Measurements from ENCODE around the gene GCH1. TPM values are rescaled to one million over a fixed set of nuclear protein-coding genes. Genes with fewer than 3 reads are reported as not detected.

GCH1 gene
- total RNA-seq, 1 donor from 2014 or later, result 35.4 TPM

DNA sequence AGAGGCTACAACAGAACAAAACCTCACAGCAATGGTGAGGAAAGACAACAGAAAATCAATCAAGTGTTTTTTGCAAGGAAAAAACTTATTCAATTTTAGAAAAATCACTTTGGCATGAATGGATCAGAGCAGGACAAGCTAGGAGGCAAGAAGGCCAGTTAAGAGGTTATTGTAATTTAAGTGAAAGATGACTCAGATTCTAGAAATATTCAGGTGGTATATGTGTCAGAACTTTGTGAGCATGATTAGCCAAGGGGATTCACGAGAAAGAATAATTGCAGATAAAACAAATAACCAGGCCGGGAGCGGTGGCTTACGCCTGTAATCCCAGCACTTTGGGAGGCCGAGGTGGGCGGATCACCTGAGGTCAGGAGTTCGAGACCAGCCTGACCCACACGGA, 12.7 kb downstream of the GCH1 start:
- peak overlapping the region; percentile 52 for H3K27ac Mint-ChIP-seq
- H3K9me3 Mint-ChIP-seq (ENCODE audit: low read depth), result no peaks in the 10 kb centered on the region
- TF ChIP-seq, protein P1, sequence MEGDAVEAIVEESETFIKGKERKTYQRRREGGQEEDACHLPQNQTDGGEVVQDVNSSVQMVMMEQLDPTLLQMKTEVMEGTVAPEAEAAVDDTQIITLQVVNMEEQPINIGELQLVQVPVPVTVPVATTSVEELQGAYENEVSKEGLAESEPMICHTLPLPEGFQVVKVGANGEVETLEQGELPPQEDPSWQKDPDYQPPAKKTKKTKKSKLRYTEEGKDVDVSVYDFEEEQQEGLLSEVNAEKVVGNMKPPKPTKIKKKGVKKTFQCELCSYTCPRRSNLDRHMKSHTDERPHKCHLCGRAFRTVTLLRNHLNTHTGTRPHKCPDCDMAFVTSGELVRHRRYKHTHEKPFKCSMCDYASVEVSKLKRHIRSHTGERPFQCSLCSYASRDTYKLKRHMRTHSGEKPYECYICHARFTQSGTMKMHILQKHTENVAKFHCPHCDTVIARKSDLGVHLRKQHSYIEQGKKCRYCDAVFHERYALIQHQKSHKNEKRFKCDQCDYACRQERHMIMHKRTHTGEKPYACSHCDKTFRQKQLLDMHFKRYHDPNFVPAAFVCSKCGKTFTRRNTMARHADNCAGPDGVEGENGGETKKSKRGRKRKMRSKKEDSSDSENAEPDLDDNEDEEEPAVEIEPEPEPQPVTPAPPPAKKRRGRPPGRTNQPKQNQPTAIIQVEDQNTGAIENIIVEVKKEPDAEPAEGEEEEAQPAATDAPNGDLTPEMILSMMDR (IDR thresholded peaks at IDR 0.05; ENCODE audit: unreplicated experiment), result no peak
- no peak for DNase-seq (ENCODE audit: low spot score, unreplicated experiment)
- peaks cover 6% of the 10 kb centered on the region for H3K36me3 Mint-ChIP-seq (ENCODE audit: insufficient read depth)
- no peaks in the 10 kb centered on the region for H3K27me3 Mint-ChIP-seq
- H3K4me3 Mint-ChIP-seq (ENCODE audit: low read depth), result no peak overlapping the region
- peaks cover 24% of the 10 kb centered on the region for H3K4me1 Mint-ChIP-seq (ENCODE audit: low read depth)

DNA sequence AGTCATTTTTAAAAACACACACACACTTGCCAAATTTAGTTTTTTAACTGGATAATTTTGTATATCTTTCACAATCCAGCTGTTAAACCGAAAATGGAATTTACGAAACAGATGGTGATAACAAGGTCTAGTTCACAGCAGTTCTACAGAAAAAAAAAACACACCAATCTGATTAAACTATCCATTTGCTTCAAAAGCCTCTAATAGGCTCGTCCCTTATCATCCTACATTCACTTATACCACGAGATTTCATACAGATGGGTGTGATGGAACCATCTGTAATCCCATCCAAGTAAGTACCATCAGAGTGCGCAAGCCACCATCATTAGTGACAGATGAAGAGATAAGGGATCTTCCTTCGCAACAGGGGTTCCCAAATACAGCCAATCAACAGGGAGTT, 20.1 kb downstream of the GCH1 start:
- Mint-ChIP-seq H3K27ac (no peak overlapping the region), H3K4me3 (ENCODE audit: low read depth) (no peak overlapping the region), H3K36me3 (ENCODE audit: insufficient read depth) (peaks cover 5% of the 10 kb centered on the region), H3K27me3 (no peaks in the 10 kb centered on the region), H3K9me3 (ENCODE audit: low read depth) (no peaks in the 10 kb centered on the region), H3K4me1 (ENCODE audit: low read depth) (peaks cover 3% of the 10 kb centered on the region)
- DNase-seq (ENCODE audit: low spot score, unreplicated experiment), result no peak
- TF ChIP-seq, protein P1 (IDR thresholded peaks at IDR 0.05; ENCODE audit: unreplicated experiment), result no peak

DNA sequence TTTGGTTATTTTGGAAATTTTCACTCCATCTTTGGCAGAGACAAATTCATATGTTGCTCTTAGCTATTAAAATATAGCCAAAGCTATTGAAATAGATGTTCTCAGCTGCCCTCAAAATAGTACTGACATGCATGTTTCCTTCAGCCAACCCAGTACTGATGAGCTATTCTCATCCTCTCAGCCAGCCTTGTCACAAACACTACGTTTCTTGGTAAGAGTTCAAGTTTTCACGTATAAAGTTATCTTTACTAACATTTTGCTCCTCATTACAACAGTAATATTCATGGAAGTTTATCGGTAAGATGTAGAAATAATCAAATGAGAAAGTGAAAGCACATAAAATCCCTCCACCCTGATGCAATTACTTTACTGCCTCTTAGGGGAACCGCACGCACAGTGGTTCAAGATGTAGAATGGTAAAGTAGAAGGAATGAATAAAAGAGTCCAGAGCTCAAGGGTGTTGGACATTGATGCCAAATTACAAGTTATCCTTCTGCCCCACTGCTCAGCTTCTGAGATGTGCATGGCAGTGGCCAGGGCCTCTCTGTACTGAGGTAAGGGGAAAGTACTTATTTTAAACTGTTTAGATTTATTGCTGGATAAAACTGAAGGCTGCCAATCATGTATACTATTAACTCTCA, 20.7 kb downstream of the GCH1 start:
- Mint-ChIP-seq H3K4me1 (ENCODE audit: low read depth) (peaks cover 4% of the 10 kb centered on the region), H3K27me3 (no peaks in the 10 kb centered on the region), H3K4me3 (ENCODE audit: low read depth) (no peak overlapping the region), H3K36me3 (ENCODE audit: insufficient read depth) (peaks cover 5% of the 10 kb centered on the region), H3K27ac (no peak overlapping the region), H3K9me3 (ENCODE audit: low read depth) (no peaks in the 10 kb centered on the region)
- TF ChIP-seq, protein P1 (IDR thresholded peaks at IDR 0.05; ENCODE audit: unreplicated experiment), result no peak
- no peak for DNase-seq (ENCODE audit: low spot score, unreplicated experiment)

DNA sequence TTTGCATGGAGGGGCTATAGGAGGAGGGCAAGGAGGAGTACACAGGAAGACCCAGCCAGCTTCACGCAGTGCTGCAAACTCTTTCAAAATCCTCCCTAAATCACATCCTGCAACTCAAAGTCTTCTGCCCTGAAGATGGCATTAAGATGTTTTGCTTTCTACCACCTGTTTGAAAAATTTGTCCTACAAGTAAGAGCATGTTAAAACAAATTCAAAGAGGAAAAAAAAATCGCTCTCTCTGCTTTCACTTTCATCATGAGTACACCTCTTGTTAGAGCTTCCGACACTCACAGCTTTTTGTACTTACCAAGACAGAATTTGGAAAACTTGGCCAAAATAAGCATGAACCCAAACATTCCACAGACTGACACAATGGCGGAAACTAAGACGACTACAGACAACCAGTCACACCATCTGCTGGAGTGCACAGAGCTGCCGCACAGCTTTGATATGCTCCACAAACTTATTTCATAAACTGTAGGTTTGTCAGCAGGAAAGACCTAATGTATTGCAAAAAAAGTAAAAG, 21.3 kb downstream of the GCH1 start:
- H3K9me3 Mint-ChIP-seq (ENCODE audit: low read depth), result no peaks in the 10 kb centered on the region
- H3K27me3 Mint-ChIP-seq, result no peaks in the 10 kb centered on the region
- TF ChIP-seq, protein P1 (IDR thresholded peaks at IDR 0.05; ENCODE audit: unreplicated experiment), result no peak
- no peak overlapping the region for H3K4me3 Mint-ChIP-seq (ENCODE audit: low read depth)
- peaks cover 6% of the 10 kb centered on the region for H3K36me3 Mint-ChIP-seq (ENCODE audit: insufficient read depth)
- peaks cover 5% of the 10 kb centered on the region for H3K4me1 Mint-ChIP-seq (ENCODE audit: low read depth)
- DNase-seq (ENCODE audit: low spot score, unreplicated experiment), result no peak
- no peak overlapping the region for H3K27ac Mint-ChIP-seq

DNA sequence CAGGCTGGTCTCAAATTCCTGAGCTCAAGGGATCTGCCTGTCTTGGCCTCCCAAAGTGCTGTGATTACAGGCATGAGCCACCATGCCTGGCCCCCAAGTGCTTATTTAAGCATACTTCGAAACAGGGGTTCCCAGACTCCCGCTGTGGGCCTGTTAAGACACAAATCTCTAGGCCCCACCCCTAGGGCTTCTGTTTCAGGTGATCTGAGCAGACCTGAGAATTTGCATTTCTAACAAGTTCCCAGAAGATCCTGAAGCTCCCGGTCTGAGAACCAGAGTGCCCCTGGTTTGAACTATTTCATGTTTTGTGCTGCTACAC, 25.0 kb downstream of the GCH1 start:
- Mint-ChIP-seq H3K9me3 (ENCODE audit: low read depth) (peaks cover 7% of the 10 kb centered on the region), H3K4me3 (ENCODE audit: low read depth) (no peak overlapping the region), H3K4me1 (ENCODE audit: low read depth) (peaks cover 5% of the 10 kb centered on the region), H3K36me3 (ENCODE audit: insufficient read depth) (peaks cover 16% of the 10 kb centered on the region), H3K27me3 (no peaks in the 10 kb centered on the region), H3K27ac (no peak overlapping the region)
- DNase-seq (ENCODE audit: low spot score, unreplicated experiment), result no peak
- TF ChIP-seq, protein P1 (IDR thresholded peaks at IDR 0.05; ENCODE audit: unreplicated experiment), result no peak
